ENCODE results near the gene BORCS8.

Gene BORCS8

GRCh38 chr19:19205416-19206410 is 13.8 kb upstream of the BORCS8 start:
- peaks cover 26% of the 10 kb centered on the region for H3K4me1 Mint-ChIP-seq (ENCODE audit: low read depth)
- H3K9me3 Mint-ChIP-seq = peaks cover 13% of the 10 kb centered on the region
- H3K27ac Mint-ChIP-seq = no peak overlapping the region
- H3K27me3 Mint-ChIP-seq (ENCODE audit: low read depth) = peaks cover 4% of the 10 kb centered on the region
- no peak overlapping the region for H3K4me3 Mint-ChIP-seq
- H3K36me3 Mint-ChIP-seq (ENCODE audit: low read depth) = peaks cover 13% of the 10 kb centered on the region

- Mint-ChIP-seq H3K36me3 (ENCODE audit: low read depth) (peaks cover 15% of the 10 kb centered on the region), H3K27ac (peak overlapping the region; percentile 49), H3K9me3 (peaks cover 13% of the 10 kb centered on the region), H3K4me3 (peak overlapping the region; percentile 66), H3K4me1 (ENCODE audit: low read depth) (peaks cover 22% of the 10 kb centered on the region), H3K27me3 (ENCODE audit: low read depth) (no peaks in the 10 kb centered on the region)
Measured at GRCh38 chr19:19204181-19204580, 12.2 kb upstream of the BORCS8 start.

GRCh38 chr19:19203012-19203856 is 11.3 kb upstream of the BORCS8 start, which contains the start of gene NR2C2AP:
Gene NR2C2AP, minus strand, starts transcription at chr19:19203414. Its CDS starts 354 bp downstream, at chr19:19203060.
- peak within 1 kb of the TSS; percentile 83 for H3K27ac Mint-ChIP-seq
- peaks cover 19% of the 10 kb centered on the region for H3K36me3 Mint-ChIP-seq (ENCODE audit: low read depth)
- H3K27me3 Mint-ChIP-seq (ENCODE audit: low read depth) = no peaks in the 10 kb centered on the region
- peaks cover 22% of the 10 kb centered on the region for H3K4me1 Mint-ChIP-seq (ENCODE audit: low read depth)
- peak within 1 kb of the TSS; percentile 89 for H3K4me3 Mint-ChIP-seq
- peaks cover 13% of the 10 kb centered on the region for H3K9me3 Mint-ChIP-seq

GRCh38 chr19:19202707-19203011 is 10.7 kb upstream of the BORCS8 start:
- no peaks in the 10 kb centered on the region for H3K27me3 Mint-ChIP-seq (ENCODE audit: low read depth)
- peaks cover 20% of the 10 kb centered on the region for H3K4me1 Mint-ChIP-seq (ENCODE audit: low read depth)
- H3K9me3 Mint-ChIP-seq = peaks cover 10% of the 10 kb centered on the region
- peaks cover 19% of the 10 kb centered on the region for H3K36me3 Mint-ChIP-seq (ENCODE audit: low read depth)
- H3K4me3 Mint-ChIP-seq = peak overlapping the region; percentile 89
- H3K27ac Mint-ChIP-seq = peak overlapping the region; percentile 83

- H3K9me3 Mint-ChIP-seq = peaks cover 3% of the 10 kb centered on the region
- peak overlapping the region; percentile 89 for H3K4me3 Mint-ChIP-seq
- peak overlapping the region; percentile 83 for H3K27ac Mint-ChIP-seq
Measured at GRCh38 chr19:19201697-19202630, 10.0 kb upstream of the BORCS8 start.

GRCh38 chr19:19193926-19194325 is 2.0 kb upstream of the BORCS8 start:
- Mint-ChIP-seq H3K27me3 (ENCODE audit: low read depth) (no peaks in the 10 kb centered on the region), H3K27ac (peak overlapping the region; percentile 58), H3K36me3 (ENCODE audit: low read depth) (peaks cover 17% of the 10 kb centered on the region), H3K4me1 (ENCODE audit: low read depth) (peaks cover 26% of the 10 kb centered on the region), H3K4me3 (peak overlapping the region; percentile 99), H3K9me3 (no peaks in the 10 kb centered on the region)

More at GRCh38 chr19:19201697-19202630, 10.0 kb upstream of the BORCS8 start:
- Mint-ChIP-seq H3K4me1 (ENCODE audit: low read depth) (peaks cover 13% of the 10 kb centered on the region), H3K27me3 (ENCODE audit: low read depth) (no peaks in the 10 kb centered on the region), H3K36me3 (ENCODE audit: low read depth) (peaks cover 13% of the 10 kb centered on the region)

GRCh38 chr19:19192910-19193423 is 1.0 kb upstream of the BORCS8 start:
- H3K36me3 Mint-ChIP-seq (ENCODE audit: low read depth) = peaks cover 12% of the 10 kb centered on the region
- H3K9me3 Mint-ChIP-seq = no peaks in the 10 kb centered on the region
- H3K27ac Mint-ChIP-seq = peak overlapping the region; percentile 99
- H3K4me1 Mint-ChIP-seq (ENCODE audit: low read depth) = peaks cover 26% of the 10 kb centered on the region
- H3K4me3 Mint-ChIP-seq = peak overlapping the region; percentile 99
- no peaks in the 10 kb centered on the region for H3K27me3 Mint-ChIP-seq (ENCODE audit: low read depth)

- no peaks in the 10 kb centered on the region for H3K27me3 Mint-ChIP-seq (ENCODE audit: low read depth)
- H3K4me1 Mint-ChIP-seq (ENCODE audit: low read depth) = peaks cover 26% of the 10 kb centered on the region
- peaks cover 15% of the 10 kb centered on the region for H3K36me3 Mint-ChIP-seq (ENCODE audit: low read depth)
- no peaks in the 10 kb centered on the region for H3K9me3 Mint-ChIP-seq
- H3K4me3 Mint-ChIP-seq = peak overlapping the region; percentile 99
- H3K27ac Mint-ChIP-seq = peak overlapping the region; percentile 99
Measured at GRCh38 chr19:19191768-19192077, 229 bp downstream of the BORCS8 start.

- no peak overlapping the region for H3K4me3 Mint-ChIP-seq
- peaks cover 25% of the 10 kb centered on the region for H3K36me3 Mint-ChIP-seq (ENCODE audit: low read depth)
- no peak overlapping the region for H3K27ac Mint-ChIP-seq
- peaks cover 15% of the 10 kb centered on the region for H3K4me1 Mint-ChIP-seq (ENCODE audit: low read depth)
- no peaks in the 10 kb centered on the region for H3K9me3 Mint-ChIP-seq
- no peaks in the 10 kb centered on the region for H3K27me3 Mint-ChIP-seq (ENCODE audit: low read depth)
Measured at GRCh38 chr19:19186742-19187141, 5.2 kb downstream of the BORCS8 start.

GRCh38 chr19:19185853-19186740 is 5.9 kb downstream of the BORCS8 start:
- no peaks in the 10 kb centered on the region for H3K27me3 Mint-ChIP-seq (ENCODE audit: low read depth)
- no peak overlapping the region for H3K4me3 Mint-ChIP-seq
- no peak overlapping the region for H3K27ac Mint-ChIP-seq
- peaks cover 10% of the 10 kb centered on the region for H3K4me1 Mint-ChIP-seq (ENCODE audit: low read depth)
- peaks cover 28% of the 10 kb centered on the region for H3K36me3 Mint-ChIP-seq (ENCODE audit: low read depth)
- H3K9me3 Mint-ChIP-seq = no peaks in the 10 kb centered on the region

- Mint-ChIP-seq H3K4me3 (no peak overlapping the region), H3K4me1 (ENCODE audit: low read depth) (peaks cover 2% of the 10 kb centered on the region), H3K27ac (no peak overlapping the region), H3K27me3 (ENCODE audit: low read depth) (no peaks in the 10 kb centered on the region), H3K36me3 (ENCODE audit: low read depth) (peaks cover 24% of the 10 kb centered on the region), H3K9me3 (no peaks in the 10 kb centered on the region)
Measured at GRCh38 chr19:19181488-19181998, 10.4 kb downstream of the BORCS8 start.

GRCh38 chr19:19179548-19180441 is 12.2 kb downstream of the BORCS8 start:
- Mint-ChIP-seq H3K4me3 (no peak overlapping the region), H3K27me3 (ENCODE audit: low read depth) (no peaks in the 10 kb centered on the region), H3K9me3 (no peaks in the 10 kb centered on the region), H3K4me1 (ENCODE audit: low read depth) (no peaks in the 10 kb centered on the region), H3K36me3 (ENCODE audit: low read depth) (peaks cover 17% of the 10 kb centered on the region), H3K27ac (no peak overlapping the region)
